MM.1S (cell line): ENCODE measurements around the gene SLC35F1.

Source experiments
- DNase-seq: peaks from one replicate; pipeline ENCODE4 v3.0.0-alpha.2; 2015
- H2AFZ ChIP-seq: fragments of 300-600 bp; sonication (generic); 2 replicates; pipeline ENCODE4 v1.6.0; 2016; ENCODE audit warnings: antibody characterized with exemption, low read length
- H3F3A ChIP-seq: fragments of 300-600 bp; sonication (generic); 2 replicates; pipeline ENCODE4 v1.6.1; 2016; ENCODE audit warnings: mild to moderate bottlenecking, antibody characterized with exemption, low read length, moderate library complexity, mixed read lengths; ENCODE audit not compliant: insufficient read depth
- H3K27ac ChIP-seq: fragments of 300-600 bp; sonication (generic); 2 replicates; pipeline ENCODE4 v1.5.1; 2016; ENCODE audit warnings: mild to moderate bottlenecking, low read length
- H3K27me3 ChIP-seq: fragments of 300-600 bp; sonication (generic); replicated peaks from 2 replicates; pipeline ENCODE4 v1.6.0; 2016; ENCODE audit warnings: low read length; ENCODE audit not compliant: insufficient read depth
- H3K36me3 ChIP-seq: fragments of 300-600 bp; sonication (generic); replicated peaks from 2 replicates; pipeline ENCODE4 v1.6.1; 2016; ENCODE audit warnings: mild to moderate bottlenecking, low read length, mixed read lengths; ENCODE audit not compliant: insufficient read depth
- H3K4me1 ChIP-seq: fragments of 300-600 bp; sonication (generic); 2 replicates; pipeline ENCODE4 v1.6.1; 2016; ENCODE audit warnings: low read length, mixed read lengths
- H3K4me2 ChIP-seq: fragments of 300-600 bp; sonication (generic); 2 replicates; pipeline ENCODE4 v1.6.0; 2016; ENCODE audit warnings: low read depth, low read length
- H3K4me3 ChIP-seq: fragments of 300-600 bp; sonication (generic); 2 replicates; pipeline ENCODE4 v1.5.1; 2016; ENCODE audit warnings: low read length, mixed read lengths
- H3K79me2 ChIP-seq: fragments of 300-600 bp; sonication (generic); 2 replicates; pipeline ENCODE4 v1.6.1; 2016; ENCODE audit warnings: mixed run types, low read length, mixed read lengths
- H3K9ac ChIP-seq: fragments of 300-600 bp; sonication (generic); 2 replicates; pipeline ENCODE4 v1.6.1; 2016; ENCODE audit warnings: low read length, mixed read lengths
- H3K9me2 ChIP-seq: fragments of 300-600 bp; sonication (generic); replicated peaks from 2 replicates; pipeline ENCODE4 v1.6.1; 2016; ENCODE audit warnings: mild to moderate bottlenecking, low read length, mixed read lengths; ENCODE audit not compliant: insufficient read depth
- H3K9me3 ChIP-seq: fragments of 300-600 bp; sonication (generic); replicated peaks from 2 replicates; pipeline ENCODE4 v1.6.1; 2016; ENCODE audit warnings: mild to moderate bottlenecking, low read length, mixed read lengths; ENCODE audit not compliant: insufficient read depth
- H4K20me1 ChIP-seq: fragments of 300-600 bp; sonication (generic); 2 replicates; pipeline ENCODE4 v1.6.1; 2016; ENCODE audit warnings: mild to moderate bottlenecking, low read length, moderate library complexity, mixed read lengths; ENCODE audit not compliant: insufficient read depth
- CTCF ChIP-seq: fragments of 300-600 bp; sonication (generic); IDR thresholded peaks from 2 replicates; pipeline ENCODE4 v1.5.1; 2016; ENCODE audit warnings: antibody characterized with exemption, low read length, mixed read lengths
- EZH2 ChIP-seq: fragments of 300-600 bp; sonication (generic); optimal IDR thresholded peaks from 2 replicates; pipeline ENCODE3; 2017; ENCODE audit warnings: low read depth, mild to moderate bottlenecking, antibody characterized with exemption, low read length, mixed read lengths
- EZH2phosphoT487 ChIP-seq: fragments of 300-600 bp; sonication (generic); IDR thresholded peaks from 2 replicates; pipeline ENCODE4 v1.6.1; 2018; ENCODE audit warnings: antibody characterized with exemption, low read length

SLC35F1 gene

GRCh38 chr6:118240878-118241528, 333.9 kb downstream of the SLC35F1 start:
- DNase-seq: no peak

GRCh38 chr6:118246406-118246805, 339.3 kb downstream of the SLC35F1 start:
- TF ChIP-seq EZH2: no peak
- no peak overlapping the region for H3K4me3 ChIP-seq
- H2AFZ ChIP-seq: no peak overlapping the region

More at GRCh38 chr6:118240878-118241528, 333.9 kb downstream of the SLC35F1 start:
- H4K20me1 ChIP-seq: no peaks in the 10 kb centered on the region
- no peak overlapping the region for H3K9ac ChIP-seq
- no peaks in the 10 kb centered on the region for H3K27me3 ChIP-seq
- H3K4me3 ChIP-seq: no peak overlapping the region
- no peak for TF ChIP-seq EZH2
- no peak for TF ChIP-seq EZH2phosphoT487
- no peak for TF ChIP-seq CTCF
- no peaks in the 10 kb centered on the region for H3K9me3 ChIP-seq
- no peak overlapping the region for H3K27ac ChIP-seq
- no peak overlapping the region for H3K4me2 ChIP-seq
- H3K9me2 ChIP-seq: no peaks in the 10 kb centered on the region
- H3F3A ChIP-seq: no peaks in the 10 kb centered on the region
- no peaks in the 10 kb centered on the region for H3K36me3 ChIP-seq
- H3K79me2 ChIP-seq: no peaks in the 10 kb centered on the region
- H2AFZ ChIP-seq: no peak overlapping the region
- H3K4me1 ChIP-seq: no peaks in the 10 kb centered on the region

GRCh38 chr6:118248171-118248570, 341.1 kb downstream of the SLC35F1 start:
- H3K9ac ChIP-seq: no peak overlapping the region
- H2AFZ ChIP-seq: no peak overlapping the region
- H4K20me1 ChIP-seq: no peaks in the 10 kb centered on the region
- H3K9me2 ChIP-seq: no peaks in the 10 kb centered on the region
- DNase-seq: no peak
- H3K27me3 ChIP-seq: no peaks in the 10 kb centered on the region
- no peak overlapping the region for H3K4me2 ChIP-seq
- no peaks in the 10 kb centered on the region for H3K79me2 ChIP-seq
- TF ChIP-seq EZH2 (no peak), EZH2phosphoT487 (no peak), CTCF (no peak)
- H3K27ac ChIP-seq: no peak overlapping the region
- H3K4me1 ChIP-seq: peaks cover 17% of the 10 kb centered on the region
- no peaks in the 10 kb centered on the region for H3F3A ChIP-seq
- no peaks in the 10 kb centered on the region for H3K36me3 ChIP-seq
- H3K9me3 ChIP-seq: no peaks in the 10 kb centered on the region
- H3K4me3 ChIP-seq: no peak overlapping the region

More at GRCh38 chr6:118246406-118246805, 339.3 kb downstream of the SLC35F1 start:
- Histone ChIP-seq H3K27ac (no peak overlapping the region), H4K20me1 (no peaks in the 10 kb centered on the region), H3K4me2 (no peak overlapping the region), H3K9ac (no peak overlapping the region), H3K9me3 (no peaks in the 10 kb centered on the region), H3K9me2 (no peaks in the 10 kb centered on the region), H3F3A (no peaks in the 10 kb centered on the region), H3K79me2 (no peaks in the 10 kb centered on the region), H3K4me1 (peaks cover 7% of the 10 kb centered on the region; the same call in 1 of the 2 replicates), H3K36me3 (no peaks in the 10 kb centered on the region), H3K27me3 (no peaks in the 10 kb centered on the region)
- DNase-seq: no peak

- TF ChIP-seq CTCF: no peak
- no peak for TF ChIP-seq EZH2
- no peak for TF ChIP-seq EZH2phosphoT487
- Histone ChIP-seq H3K4me2 (peak overlapping the region; percentile 25; the same call in 1 of the 2 replicates), H3F3A (no peaks in the 10 kb centered on the region), H3K27ac (no peak overlapping the region), H3K27me3 (no peaks in the 10 kb centered on the region), H2AFZ (no peak overlapping the region), H3K9me2 (no peaks in the 10 kb centered on the region), H3K9ac (no peak overlapping the region), H3K36me3 (no peaks in the 10 kb centered on the region), H3K79me2 (no peaks in the 10 kb centered on the region), H3K4me3 (no peak overlapping the region), H3K4me1 (peaks cover 17% of the 10 kb centered on the region), H3K9me3 (no peaks in the 10 kb centered on the region), H4K20me1 (no peaks in the 10 kb centered on the region)
- peak; percentile 26 for DNase-seq
Measured at GRCh38 chr6:118249680-118250079, 342.6 kb downstream of the SLC35F1 start.
